ENCODE measurements around the gene MUSK.

DNA sequence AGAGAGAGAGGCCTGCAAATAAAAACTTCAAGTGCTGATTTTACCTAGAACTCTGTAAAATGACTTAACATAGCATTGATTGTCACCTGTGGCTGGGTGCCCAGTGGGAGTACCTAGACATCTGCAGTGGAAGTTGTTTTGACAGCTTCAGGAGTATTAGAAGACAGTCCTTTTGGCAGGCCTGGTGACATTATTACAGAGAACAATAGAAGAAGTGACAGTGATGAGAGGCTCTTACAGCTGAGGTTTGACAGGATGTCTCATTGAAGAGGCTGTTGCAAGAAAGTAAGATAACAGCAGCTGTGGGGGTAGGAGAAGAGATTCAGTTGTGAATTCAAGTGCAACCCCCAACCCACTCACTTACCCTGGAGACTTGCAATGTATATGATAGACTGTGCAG is 27.9 kb upstream of the MUSK start:
- TF ChIP-seq, protein P1, sequence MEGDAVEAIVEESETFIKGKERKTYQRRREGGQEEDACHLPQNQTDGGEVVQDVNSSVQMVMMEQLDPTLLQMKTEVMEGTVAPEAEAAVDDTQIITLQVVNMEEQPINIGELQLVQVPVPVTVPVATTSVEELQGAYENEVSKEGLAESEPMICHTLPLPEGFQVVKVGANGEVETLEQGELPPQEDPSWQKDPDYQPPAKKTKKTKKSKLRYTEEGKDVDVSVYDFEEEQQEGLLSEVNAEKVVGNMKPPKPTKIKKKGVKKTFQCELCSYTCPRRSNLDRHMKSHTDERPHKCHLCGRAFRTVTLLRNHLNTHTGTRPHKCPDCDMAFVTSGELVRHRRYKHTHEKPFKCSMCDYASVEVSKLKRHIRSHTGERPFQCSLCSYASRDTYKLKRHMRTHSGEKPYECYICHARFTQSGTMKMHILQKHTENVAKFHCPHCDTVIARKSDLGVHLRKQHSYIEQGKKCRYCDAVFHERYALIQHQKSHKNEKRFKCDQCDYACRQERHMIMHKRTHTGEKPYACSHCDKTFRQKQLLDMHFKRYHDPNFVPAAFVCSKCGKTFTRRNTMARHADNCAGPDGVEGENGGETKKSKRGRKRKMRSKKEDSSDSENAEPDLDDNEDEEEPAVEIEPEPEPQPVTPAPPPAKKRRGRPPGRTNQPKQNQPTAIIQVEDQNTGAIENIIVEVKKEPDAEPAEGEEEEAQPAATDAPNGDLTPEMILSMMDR (optimal IDR thresholded peaks at IDR 0.05 in 1 of 3, IDR thresholded peaks at IDR 0.05 in 1 of 3, conservative IDR thresholded peaks at IDR 0.05 in 1 of 3; ENCODE audit: extremely low read depth in 1 of 3, insufficient read depth in 2 of 3, low read length in 3 of 3): no peak
- no peak for TF ChIP-seq EZH2 (IDR thresholded peaks at IDR 0.05; ENCODE audit: low read length)

Measured in keratinocyte (primary cell).